Liver (tissue), 9 donors: Measurements from ENCODE around the gene PKHD1. TPM values are rescaled to one million over a fixed set of nuclear protein-coding genes. Genes with fewer than 3 reads are reported as not detected.

ENCODE experiments used
- DNase-seq: peaks from one replicate; pipeline ENCODE4 v3.0.0-alpha.2; 2017; ENCODE audit warnings: low spot score
- H3K27ac ChIP-seq, 2 donors: one replicate each; pipeline ENCODE4 v1.7.0; 2013; ENCODE audit warnings: inconsistent platforms in 2 of 2, low read length in 2 of 2, control low read depth in 1 of 2, low read depth in 1 of 2, mild to moderate bottlenecking in 1 of 2
- H3K27me3 ChIP-seq, 4 donors: one replicate each; pipeline versions ENCODE4 v1.6.1 to v1.7.0; 2013; ENCODE audit warnings: low read length in 3 of 4, inconsistent platforms in 1 of 4, mild to moderate bottlenecking in 1 of 4, moderate library complexity in 1 of 4; ENCODE audit not compliant: control insufficient read depth in 4 of 4, insufficient read depth in 4 of 4
- H3K36me3 ChIP-seq, 4 donors: one replicate each; pipeline versions ENCODE4 v1.6.1 to v1.7.0; 2013; ENCODE audit warnings: low read length in 3 of 4, mild to moderate bottlenecking in 3 of 4, low read depth in 1 of 4, moderate library complexity in 1 of 4; ENCODE audit not compliant: control insufficient read depth in 4 of 4, insufficient read depth in 3 of 4
- H3K4me1 ChIP-seq, 4 donors: one replicate each; pipeline versions ENCODE4 v1.6.1 to v1.7.0; 2013; ENCODE audit warnings: low read length in 3 of 4, mild to moderate bottlenecking in 3 of 4, moderate library complexity in 1 of 4; ENCODE audit not compliant: control insufficient read depth in 4 of 4, insufficient read depth in 4 of 4
- H3K4me3 ChIP-seq, 3 donors: one replicate each; pipeline versions ENCODE4 v1.6.1 to v1.7.0; 2013; ENCODE audit warnings: low read length in 3 of 3, control low read depth in 1 of 3, low read depth in 1 of 3, mild to moderate bottlenecking in 1 of 3
- H3K9ac ChIP-seq, 2 donors: one replicate each; pipeline ENCODE4 v1.7.0; 2013; ENCODE audit warnings: low read length in 2 of 2, mild to moderate bottlenecking in 2 of 2, moderate library complexity in 2 of 2, control low read depth in 1 of 2, low read depth in 1 of 2
- H3K9me3 ChIP-seq, 4 donors: one replicate each; pipeline versions ENCODE4 v1.6.1 to v1.7.0; 2013; ENCODE audit warnings: low read length in 3 of 4; ENCODE audit not compliant: control insufficient read depth in 4 of 4
- FOXA1 ChIP-seq: IDR thresholded peaks from 2 replicates; pipeline ENCODE4 v1.6.1; 2016; ENCODE audit warnings: antibody characterized with exemption
- FOXA2 ChIP-seq: IDR thresholded peaks from 2 replicates; pipeline ENCODE4 v1.6.1; 2016; ENCODE audit warnings: antibody characterized with exemption
- GABPA ChIP-seq, 2 donors: IDR thresholded peaks in 1 of 2; conservative IDR thresholded peaks in 1 of 2; 2 replicates each; pipeline ENCODE4 v1.6.1; 2016; ENCODE audit warnings: antibody characterized with exemption in 2 of 2, mild to moderate bottlenecking in 1 of 2, moderate library complexity in 1 of 2
- HNF4A ChIP-seq, 2 donors: conservative IDR thresholded peaks; 2 replicates each; pipeline ENCODE4 v1.6.1; 2016; ENCODE audit warnings: antibody characterized with exemption in 2 of 2, mild to moderate bottlenecking in 2 of 2
- HNF4G ChIP-seq: IDR thresholded peaks from 2 replicates; pipeline ENCODE4 v1.6.1; 2016; ENCODE audit warnings: antibody characterized with exemption
- JUND ChIP-seq, 2 donors: IDR thresholded peaks; 2 replicates each; pipeline ENCODE4 v1.6.1; 2016; ENCODE audit warnings: antibody characterized with exemption in 2 of 2
- NR2F2 ChIP-seq: IDR thresholded peaks from 2 replicates; pipeline ENCODE4 v1.6.1; 2016; ENCODE audit warnings: antibody characterized with exemption
- RAD21 ChIP-seq, 2 donors: IDR thresholded peaks; 2 replicates each; pipeline ENCODE4 v1.6.1; 2016; ENCODE audit warnings: antibody characterized with exemption in 2 of 2, mild to moderate bottlenecking in 2 of 2
- RXRA ChIP-seq, 2 donors: IDR thresholded peaks; 2 replicates each; pipeline ENCODE4 v1.6.1; 2017 to 2018; ENCODE audit warnings: antibody characterized with exemption in 2 of 2, mild to moderate bottlenecking in 1 of 2
- SP1 ChIP-seq: IDR thresholded peaks from 2 replicates; pipeline ENCODE4 v1.6.1; 2018; ENCODE audit warnings: antibody characterized with exemption, mild to moderate bottlenecking
- TAF1 ChIP-seq: conservative IDR thresholded peaks from 2 replicates; pipeline ENCODE4 v1.6.1; 2016; ENCODE audit warnings: antibody characterized with exemption, mild to moderate bottlenecking
- YY1 ChIP-seq: IDR thresholded peaks from 2 replicates; pipeline ENCODE4 v1.6.1; 2016; ENCODE audit warnings: antibody characterized with exemption, mild to moderate bottlenecking
- WGBS: extraction: QIAGEN DNeasy Blood & Tissue Kit; methylation state at CpG from one replicate; pipeline ENCODE4 v1.1.7; 2013; 5-methylcytosine and 5-hydroxymethylcytosine counted together
- polyA plus RNA-seq, 2 donors: library from polyadenylated mRNA; stranded (reverse) in 1 of 2; unstranded in 1 of 2; fragments of 200-250 nt in 1 of 2; fragments of >200 nt in 1 of 2; fragmentation: Nextera tagmentation in 1 of 2; extraction: Ambion mirVana in 1 of 2; gene quantifications; one replicate each; pipeline versions ENCODE4 v1.2.1 to v1.2.3, GENCODE V29; 2013 to 2015
- total RNA-seq, 2 donors: library from RNA; depleted of rRNA; stranded (reverse); fragments of >200 nt; gene quantifications; one replicate each; pipeline ENCODE4 v1.2.3, GENCODE V29; 2014
- TF ChIP-seq, protein P1 (sequence below): IDR thresholded peaks from 2 replicates; pipeline ENCODE4 v1.6.1; 2016; ENCODE audit warnings: antibody characterized with exemption
- TF ChIP-seq, protein P2 (sequence below): IDR thresholded peaks from 2 replicates; pipeline ENCODE4 v1.6.1; 2016; ENCODE audit warnings: antibody characterized with exemption
- TF ChIP-seq, protein P3 (sequence below): fragments of 150-350 bp; IDR thresholded peaks from 2 replicates; pipeline ENCODE4 v1.5.1; 2017; ENCODE audit warnings: improper control_type of control experiment, low read depth, low read length; ENCODE audit not compliant: missing input control
- TF ChIP-seq, protein P4 (sequence below): IDR thresholded peaks from 2 replicates; pipeline ENCODE4 v1.6.1; 2016; ENCODE audit warnings: antibody characterized with exemption
- TF ChIP-seq, protein P5 (sequence below): IDR thresholded peaks from 2 replicates; pipeline ENCODE4 v1.6.1; 2016; ENCODE audit warnings: antibody characterized with exemption, mild to moderate bottlenecking
- donor health status: healthy.
- donor health status: healthy.
- donor health status: healthy.
- donor health status: healthy.
- donor health status: healthy.

The PKHD1 gene
- total and polyA plus RNA-seq, 4 donors = 0.45 to 10.6 (median 3.2) TPM

DNA sequence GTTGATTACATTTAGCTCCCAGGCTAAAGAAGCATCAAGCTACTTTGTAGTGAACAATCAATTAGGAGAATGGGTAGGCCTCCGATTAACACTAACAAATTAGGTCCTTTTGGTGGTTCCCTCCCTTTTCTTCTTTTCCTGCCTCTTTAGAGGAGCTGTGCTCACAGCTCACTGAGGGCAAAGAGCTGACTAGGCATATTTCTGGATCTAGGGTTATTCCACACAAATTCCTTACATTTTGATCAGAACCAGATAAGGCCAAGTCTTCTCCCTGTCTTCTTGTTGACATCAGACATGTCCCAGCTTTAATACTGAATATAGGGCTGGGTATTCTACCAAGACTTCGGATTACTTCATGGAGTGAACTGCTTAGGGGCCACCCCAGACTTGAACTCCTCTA, 119.1 kb downstream of the PKHD1 start:
- DNase-seq = no peak
- 92% methylated on average over 2 of the region's 2 CpGs for WGBS
- no peaks in the 10 kb centered on the region for H3K4me1 ChIP-seq
- no peaks in the 10 kb centered on the region for H3K9me3 ChIP-seq
- no peak overlapping the region for H3K27ac ChIP-seq
- TF ChIP-seq, protein P1, sequence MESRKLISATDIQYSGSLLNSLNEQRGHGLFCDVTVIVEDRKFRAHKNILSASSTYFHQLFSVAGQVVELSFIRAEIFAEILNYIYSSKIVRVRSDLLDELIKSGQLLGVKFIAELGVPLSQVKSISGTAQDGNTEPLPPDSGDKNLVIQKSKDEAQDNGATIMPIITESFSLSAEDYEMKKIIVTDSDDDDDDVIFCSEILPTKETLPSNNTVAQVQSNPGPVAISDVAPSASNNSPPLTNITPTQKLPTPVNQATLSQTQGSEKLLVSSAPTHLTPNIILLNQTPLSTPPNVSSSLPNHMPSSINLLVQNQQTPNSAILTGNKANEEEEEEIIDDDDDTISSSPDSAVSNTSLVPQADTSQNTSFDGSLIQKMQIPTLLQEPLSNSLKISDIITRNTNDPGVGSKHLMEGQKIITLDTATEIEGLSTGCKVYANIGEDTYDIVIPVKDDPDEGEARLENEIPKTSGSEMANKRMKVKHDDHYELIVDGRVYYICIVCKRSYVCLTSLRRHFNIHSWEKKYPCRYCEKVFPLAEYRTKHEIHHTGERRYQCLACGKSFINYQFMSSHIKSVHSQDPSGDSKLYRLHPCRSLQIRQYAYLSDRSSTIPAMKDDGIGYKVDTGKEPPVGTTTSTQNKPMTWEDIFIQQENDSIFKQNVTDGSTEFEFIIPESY = no peak
- TF ChIP-seq RXRA (IDR thresholded peaks at IDR 0.05) = no peak
- no peaks in the 10 kb centered on the region for H3K36me3 ChIP-seq
- H3K9ac ChIP-seq = no peak overlapping the region
- H3K4me3 ChIP-seq = no peak overlapping the region
- H3K27me3 ChIP-seq = no peaks in the 10 kb centered on the region

DNA sequence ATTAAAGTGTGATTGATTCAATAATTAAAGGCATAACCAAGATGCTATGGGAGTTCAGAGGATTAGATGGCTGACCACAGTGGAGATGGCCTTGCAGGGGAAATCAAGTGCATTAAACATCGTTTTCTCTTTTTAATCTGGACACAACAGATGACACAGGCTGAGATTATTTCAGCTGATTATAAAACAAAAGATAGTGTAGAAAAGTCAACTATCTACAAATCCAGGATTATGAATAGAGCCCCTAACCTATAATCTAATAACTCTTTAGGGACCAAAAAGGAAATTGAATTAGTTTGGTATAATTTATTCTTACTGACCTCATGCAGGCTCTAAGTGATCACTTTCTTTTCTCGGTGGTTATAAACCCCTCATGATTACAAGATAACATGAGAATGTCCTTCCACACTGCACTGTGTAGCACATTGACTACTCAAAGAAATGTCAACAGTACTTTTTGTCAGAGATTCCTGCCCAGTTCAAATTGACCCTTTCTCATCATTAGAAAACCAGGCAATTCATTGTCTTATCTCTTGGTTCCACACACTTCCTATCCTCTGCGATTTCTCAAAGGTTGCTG, 122.1 kb downstream of the PKHD1 start:
- WGBS = 73% methylated on average over 3 of the region's 3 CpGs
- Histone ChIP-seq H3K27me3 (no peaks in the 10 kb centered on the region), H3K4me1 (no peaks in the 10 kb centered on the region), H3K27ac (no peak overlapping the region), H3K9me3 (no peaks in the 10 kb centered on the region), H3K9ac (no peak overlapping the region), H3K4me3 (no peak overlapping the region), H3K36me3 (no peaks in the 10 kb centered on the region)
- DNase-seq = no peak
- TF ChIP-seq FOXA1 = no peak
- no peak for TF ChIP-seq HNF4G
- TF ChIP-seq SP1 = no peak
- TF ChIP-seq GABPA (IDR thresholded peaks at IDR 0.05 in 1 of 2, conservative IDR thresholded peaks at IDR 0.05 in 1 of 2) = no peak
- no peak for TF ChIP-seq RAD21 (IDR thresholded peaks at IDR 0.05)
- TF ChIP-seq, protein P2, sequence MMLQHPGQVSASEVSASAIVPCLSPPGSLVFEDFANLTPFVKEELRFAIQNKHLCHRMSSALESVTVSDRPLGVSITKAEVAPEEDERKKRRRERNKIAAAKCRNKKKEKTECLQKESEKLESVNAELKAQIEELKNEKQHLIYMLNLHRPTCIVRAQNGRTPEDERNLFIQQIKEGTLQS = no peak
- TF ChIP-seq JUND (IDR thresholded peaks at IDR 0.05) = no peak
- no peak for TF ChIP-seq FOXA2
- TF ChIP-seq RXRA (IDR thresholded peaks at IDR 0.05) = no peak
- TF ChIP-seq HNF4A (conservative IDR thresholded peaks at IDR 0.05) = no peak
- no peak for TF ChIP-seq NR2F2

DNA sequence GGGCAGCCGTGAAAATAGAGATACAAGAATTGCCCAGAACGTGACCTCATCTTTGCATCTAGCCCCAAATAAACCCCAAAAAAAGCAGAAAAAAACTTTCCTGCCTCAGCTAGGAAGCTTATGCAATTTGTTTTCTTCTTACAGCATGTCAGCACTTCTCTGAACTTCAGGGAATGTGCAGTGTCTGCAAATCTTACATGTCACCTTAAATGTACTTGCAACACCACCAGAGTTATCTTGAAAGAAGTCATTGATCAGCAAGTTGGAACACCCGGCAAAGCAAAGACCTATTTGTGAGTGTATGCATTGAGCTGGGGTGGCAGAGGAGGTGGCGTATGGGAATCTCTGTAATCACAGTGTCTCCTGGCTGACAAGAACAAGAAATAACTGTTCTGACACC, 123.4 kb downstream of the PKHD1 start:
- no peak overlapping the region for H3K27ac ChIP-seq
- H3K4me1 ChIP-seq = no peaks in the 10 kb centered on the region
- no peak overlapping the region for H3K4me3 ChIP-seq
- H3K27me3 ChIP-seq = no peaks in the 10 kb centered on the region
- no peak for TF ChIP-seq RXRA (IDR thresholded peaks at IDR 0.05)
- TF ChIP-seq YY1 = no peak
- no peak for TF ChIP-seq FOXA1
- no peak for TF ChIP-seq HNF4G
- TF ChIP-seq FOXA2 = no peak
- TF ChIP-seq, protein P2 = no peak
- TF ChIP-seq TAF1 = no peak
- TF ChIP-seq, protein P3, sequence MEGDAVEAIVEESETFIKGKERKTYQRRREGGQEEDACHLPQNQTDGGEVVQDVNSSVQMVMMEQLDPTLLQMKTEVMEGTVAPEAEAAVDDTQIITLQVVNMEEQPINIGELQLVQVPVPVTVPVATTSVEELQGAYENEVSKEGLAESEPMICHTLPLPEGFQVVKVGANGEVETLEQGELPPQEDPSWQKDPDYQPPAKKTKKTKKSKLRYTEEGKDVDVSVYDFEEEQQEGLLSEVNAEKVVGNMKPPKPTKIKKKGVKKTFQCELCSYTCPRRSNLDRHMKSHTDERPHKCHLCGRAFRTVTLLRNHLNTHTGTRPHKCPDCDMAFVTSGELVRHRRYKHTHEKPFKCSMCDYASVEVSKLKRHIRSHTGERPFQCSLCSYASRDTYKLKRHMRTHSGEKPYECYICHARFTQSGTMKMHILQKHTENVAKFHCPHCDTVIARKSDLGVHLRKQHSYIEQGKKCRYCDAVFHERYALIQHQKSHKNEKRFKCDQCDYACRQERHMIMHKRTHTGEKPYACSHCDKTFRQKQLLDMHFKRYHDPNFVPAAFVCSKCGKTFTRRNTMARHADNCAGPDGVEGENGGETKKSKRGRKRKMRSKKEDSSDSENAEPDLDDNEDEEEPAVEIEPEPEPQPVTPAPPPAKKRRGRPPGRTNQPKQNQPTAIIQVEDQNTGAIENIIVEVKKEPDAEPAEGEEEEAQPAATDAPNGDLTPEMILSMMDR = no peak
- TF ChIP-seq, protein P4, sequence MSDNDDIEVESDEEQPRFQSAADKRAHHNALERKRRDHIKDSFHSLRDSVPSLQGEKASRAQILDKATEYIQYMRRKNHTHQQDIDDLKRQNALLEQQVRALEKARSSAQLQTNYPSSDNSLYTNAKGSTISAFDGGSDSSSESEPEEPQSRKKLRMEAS = no peak
- TF ChIP-seq, protein P5, sequence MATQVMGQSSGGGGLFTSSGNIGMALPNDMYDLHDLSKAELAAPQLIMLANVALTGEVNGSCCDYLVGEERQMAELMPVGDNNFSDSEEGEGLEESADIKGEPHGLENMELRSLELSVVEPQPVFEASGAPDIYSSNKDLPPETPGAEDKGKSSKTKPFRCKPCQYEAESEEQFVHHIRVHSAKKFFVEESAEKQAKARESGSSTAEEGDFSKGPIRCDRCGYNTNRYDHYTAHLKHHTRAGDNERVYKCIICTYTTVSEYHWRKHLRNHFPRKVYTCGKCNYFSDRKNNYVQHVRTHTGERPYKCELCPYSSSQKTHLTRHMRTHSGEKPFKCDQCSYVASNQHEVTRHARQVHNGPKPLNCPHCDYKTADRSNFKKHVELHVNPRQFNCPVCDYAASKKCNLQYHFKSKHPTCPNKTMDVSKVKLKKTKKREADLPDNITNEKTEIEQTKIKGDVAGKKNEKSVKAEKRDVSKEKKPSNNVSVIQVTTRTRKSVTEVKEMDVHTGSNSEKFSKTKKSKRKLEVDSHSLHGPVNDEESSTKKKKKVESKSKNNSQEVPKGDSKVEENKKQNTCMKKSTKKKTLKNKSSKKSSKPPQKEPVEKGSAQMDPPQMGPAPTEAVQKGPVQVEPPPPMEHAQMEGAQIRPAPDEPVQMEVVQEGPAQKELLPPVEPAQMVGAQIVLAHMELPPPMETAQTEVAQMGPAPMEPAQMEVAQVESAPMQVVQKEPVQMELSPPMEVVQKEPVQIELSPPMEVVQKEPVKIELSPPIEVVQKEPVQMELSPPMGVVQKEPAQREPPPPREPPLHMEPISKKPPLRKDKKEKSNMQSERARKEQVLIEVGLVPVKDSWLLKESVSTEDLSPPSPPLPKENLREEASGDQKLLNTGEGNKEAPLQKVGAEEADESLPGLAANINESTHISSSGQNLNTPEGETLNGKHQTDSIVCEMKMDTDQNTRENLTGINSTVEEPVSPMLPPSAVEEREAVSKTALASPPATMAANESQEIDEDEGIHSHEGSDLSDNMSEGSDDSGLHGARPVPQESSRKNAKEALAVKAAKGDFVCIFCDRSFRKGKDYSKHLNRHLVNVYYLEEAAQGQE = no peak
- TF ChIP-seq HNF4A (conservative IDR thresholded peaks at IDR 0.05) = no peak
- TF ChIP-seq GABPA (IDR thresholded peaks at IDR 0.05 in 1 of 2, conservative IDR thresholded peaks at IDR 0.05 in 1 of 2) = no peak
- no peak for TF ChIP-seq SP1
- DNase-seq = no peak
- no peak overlapping the region for H3K9ac ChIP-seq
- no peaks in the 10 kb centered on the region for H3K36me3 ChIP-seq
- 66% methylated on average over 4 of the region's 4 CpGs for WGBS
- no peaks in the 10 kb centered on the region for H3K9me3 ChIP-seq
